GM10266 (cell line): ENCODE measurements around the gene TEX51.

ENCODE experiments used
- DNase-seq: peaks from one replicate; pipeline ENCODE4 v3.0.0; 2012; ENCODE audit errors: extremely low spot score
- CTCF ChIP-seq: IDR thresholded peaks from 2 replicates; pipeline ENCODE4 v1.5.1; 2012; ENCODE audit warnings: mild to moderate bottlenecking, low read depth; ENCODE audit not compliant: control insufficient read depth, insufficient read depth; ENCODE audit errors: missing control alignments

Gene TEX51

GRCh38 chr2:126855606-126856005, 43.1 kb upstream of the TEX51 start:
- no peak for TF ChIP-seq CTCF
- no peak for DNase-seq

- TF ChIP-seq CTCF = no peak
- no peak for DNase-seq
Observed at GRCh38 chr2:126856403-126856802, 42.3 kb upstream of the TEX51 start.

- TF ChIP-seq CTCF = no peak
- DNase-seq = no peak
Observed at GRCh38 chr2:126857502-126857901, 41.2 kb upstream of the TEX51 start.

GRCh38 chr2:126858013-126858412, 40.7 kb upstream of the TEX51 start:
- TF ChIP-seq CTCF = no peak

GRCh38 chr2:126858436-126858835, 40.3 kb upstream of the TEX51 start:
- DNase-seq = no peak
- no peak for TF ChIP-seq CTCF

More at GRCh38 chr2:126858013-126858412, 40.7 kb upstream of the TEX51 start:
- no peak for DNase-seq

- DNase-seq = no peak
- no peak for TF ChIP-seq CTCF
Observed at GRCh38 chr2:126858991-126859390, 39.7 kb upstream of the TEX51 start.

GRCh38 chr2:126859631-126860030, 39.1 kb upstream of the TEX51 start:
- no peak for DNase-seq
- TF ChIP-seq CTCF = no peak
